ENCODE data around the gene DLGAP1.

- TF ChIP-seq CTCF (IDR thresholded peaks at IDR 0.05; ENCODE audit: insufficient read depth, low read length, poor library complexity, severe bottlenecking) = no peak
- no peak for TF ChIP-seq EZH2phosphoT487 (conservative IDR thresholded peaks at IDR 0.05; ENCODE audit: low read length)
These were observed 856.5 kb downstream of the DLGAP1 start for GRCh38 chr18:3598581-3598980.
